Kidney tubule cell (primary cell): ENCODE measurements around the gene DDX10.
A peak's percentile ranks its signal among the peaks of the same experiment; 100 is the strongest.
"Not testable (repeated sequence)": the region's sequence is repeated elsewhere in the genome, so short reads cannot be mapped to it uniquely, and the experiment has no call there.

Experiments used
- DNase-seq: peaks from one replicate; pipeline ENCODE4 v3.0.0-alpha.2; 2018; ENCODE audit warnings: low spot score

The DDX10 gene

GRCh38 chr11:108664730-108665525 lies at the start of gene DDX10:
TSS of gene DDX10 (plus strand) at chr11:108665069. CDS start at chr11:108665154, 85 bp downstream.
- DNase-seq, result peak; percentile 98

- DNase-seq, result peak; percentile 100
Measured at GRCh38 chr11:108616549-108616948, 48.3 kb upstream of the DDX10 start.

GRCh38 chr11:108617055-108617454 lies 47.8 kb upstream of the DDX10 start:
- DNase-seq, result no peak

GRCh38 chr11:108618529-108618928 lies 46.3 kb upstream of the DDX10 start:
- no peak for DNase-seq

GRCh38 chr11:108620958-108621772 lies 43.7 kb upstream of the DDX10 start:
- peak; percentile 33 for DNase-seq

GRCh38 chr11:108622341-108622740 lies 42.5 kb upstream of the DDX10 start:
- DNase-seq, result no peak

GRCh38 chr11:108624196-108624925 lies 40.5 kb upstream of the DDX10 start:
- no peak for DNase-seq

GRCh38 chr11:108628326-108628725 lies 36.5 kb upstream of the DDX10 start:
- no peak for DNase-seq

GRCh38 chr11:108628812-108629211 lies 36.1 kb upstream of the DDX10 start:
- no peak for DNase-seq

GRCh38 chr11:108629274-108629673 lies 35.6 kb upstream of the DDX10 start:
- no peak for DNase-seq

GRCh38 chr11:108632041-108632704 lies 32.7 kb upstream of the DDX10 start:
- no peak for DNase-seq

GRCh38 chr11:108635106-108635505 lies 29.8 kb upstream of the DDX10 start:
- DNase-seq, result peak; percentile 87

- DNase-seq, result no peak
Measured at GRCh38 chr11:108636222-108636621, 28.6 kb upstream of the DDX10 start.

- DNase-seq, result no peak
Measured at GRCh38 chr11:108639146-108639545, 25.7 kb upstream of the DDX10 start.

GRCh38 chr11:108641752-108642151 lies 23.1 kb upstream of the DDX10 start:
- DNase-seq, result not testable (repeated sequence)

- no peak for DNase-seq
Measured at GRCh38 chr11:108643974-108644373, 20.9 kb upstream of the DDX10 start.

GRCh38 chr11:108645970-108646369 lies 18.9 kb upstream of the DDX10 start:
- no peak for DNase-seq

GRCh38 chr11:108647387-108647700 lies 17.5 kb upstream of the DDX10 start:
- DNase-seq, result no peak

- DNase-seq, result peak; percentile 80
Measured at GRCh38 chr11:108647701-108648527, 17.0 kb upstream of the DDX10 start.

- no peak for DNase-seq
Measured at GRCh38 chr11:108648528-108648885, 16.4 kb upstream of the DDX10 start.

GRCh38 chr11:108654100-108654499 lies 10.8 kb upstream of the DDX10 start:
- DNase-seq, result not testable (repeated sequence)
